ENCODE results near the gene WDR86. TPM values are rescaled to one million over a fixed set of nuclear protein-coding genes. Genes with fewer than 3 reads are reported as not detected.
A peak's percentile ranks its signal among the peaks of the same experiment; 100 is the strongest.

WDR86 gene
- total RNA-seq, 1 donor from 2014 or later = 19.4 TPM

DNA sequence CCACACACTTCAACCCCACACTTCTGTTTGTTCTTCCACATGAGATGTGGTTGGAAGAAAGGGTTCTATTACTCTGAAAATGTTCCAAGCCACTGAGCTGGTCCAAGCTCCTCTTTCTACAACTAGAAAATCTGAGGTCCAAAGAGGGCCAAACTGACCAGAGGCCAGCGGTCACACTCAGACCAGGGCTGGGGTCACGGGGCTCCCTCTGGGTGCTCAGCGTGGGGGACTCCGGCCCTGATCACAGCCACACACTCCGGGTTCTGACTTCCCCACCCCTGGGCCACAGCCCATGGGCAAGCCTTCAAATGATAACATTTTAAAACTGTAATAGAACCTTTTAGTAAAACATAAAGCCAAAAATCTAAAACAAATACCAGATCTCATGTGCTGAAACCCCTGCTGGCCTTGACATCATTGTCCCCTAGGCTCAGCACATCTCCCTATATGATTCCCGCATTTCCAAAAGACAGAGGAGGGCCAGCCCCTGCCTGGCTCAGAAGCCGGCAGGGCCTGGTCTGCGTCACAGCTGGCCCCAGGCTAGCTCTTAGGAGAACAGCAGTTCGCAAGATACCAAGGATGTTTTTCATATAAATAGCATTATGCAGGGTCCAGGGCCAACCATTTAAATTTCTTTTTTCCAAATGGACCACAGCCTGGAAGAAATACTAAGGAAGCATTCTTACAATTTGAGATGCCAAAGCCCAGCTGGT, 26.8 kb upstream of the WDR86 start:
- H3K4me1 ChIP-seq = peaks cover 53% of the 10 kb centered on the region
- intact Hi-C loops (cut with DNase I) = no loop called here
- H3K27ac ChIP-seq = peak overlapping the region; percentile 87
- H3K27me3 ChIP-seq = no peaks in the 10 kb centered on the region
- no peaks in the 10 kb centered on the region for H3K9me3 ChIP-seq
- no peaks in the 10 kb centered on the region for H3K36me3 ChIP-seq
- TF ChIP-seq, protein P1, sequence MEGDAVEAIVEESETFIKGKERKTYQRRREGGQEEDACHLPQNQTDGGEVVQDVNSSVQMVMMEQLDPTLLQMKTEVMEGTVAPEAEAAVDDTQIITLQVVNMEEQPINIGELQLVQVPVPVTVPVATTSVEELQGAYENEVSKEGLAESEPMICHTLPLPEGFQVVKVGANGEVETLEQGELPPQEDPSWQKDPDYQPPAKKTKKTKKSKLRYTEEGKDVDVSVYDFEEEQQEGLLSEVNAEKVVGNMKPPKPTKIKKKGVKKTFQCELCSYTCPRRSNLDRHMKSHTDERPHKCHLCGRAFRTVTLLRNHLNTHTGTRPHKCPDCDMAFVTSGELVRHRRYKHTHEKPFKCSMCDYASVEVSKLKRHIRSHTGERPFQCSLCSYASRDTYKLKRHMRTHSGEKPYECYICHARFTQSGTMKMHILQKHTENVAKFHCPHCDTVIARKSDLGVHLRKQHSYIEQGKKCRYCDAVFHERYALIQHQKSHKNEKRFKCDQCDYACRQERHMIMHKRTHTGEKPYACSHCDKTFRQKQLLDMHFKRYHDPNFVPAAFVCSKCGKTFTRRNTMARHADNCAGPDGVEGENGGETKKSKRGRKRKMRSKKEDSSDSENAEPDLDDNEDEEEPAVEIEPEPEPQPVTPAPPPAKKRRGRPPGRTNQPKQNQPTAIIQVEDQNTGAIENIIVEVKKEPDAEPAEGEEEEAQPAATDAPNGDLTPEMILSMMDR (IDR thresholded peaks at IDR 0.05) = no peak
- peak in 1 of 2 donors; percentile 55 for TF ChIP-seq POLR2AphosphoS5 (IDR thresholded peaks at IDR 0.05; ENCODE audit: insufficient read depth in 1 of 2, low read depth in 1 of 2)
- TF ChIP-seq POLR2A (IDR thresholded peaks at IDR 0.05) = no peak
- no peak overlapping the region for H3K4me3 ChIP-seq
- DNase-seq (ENCODE audit: extremely low spot score in 2 of 2) = no peak

DNA sequence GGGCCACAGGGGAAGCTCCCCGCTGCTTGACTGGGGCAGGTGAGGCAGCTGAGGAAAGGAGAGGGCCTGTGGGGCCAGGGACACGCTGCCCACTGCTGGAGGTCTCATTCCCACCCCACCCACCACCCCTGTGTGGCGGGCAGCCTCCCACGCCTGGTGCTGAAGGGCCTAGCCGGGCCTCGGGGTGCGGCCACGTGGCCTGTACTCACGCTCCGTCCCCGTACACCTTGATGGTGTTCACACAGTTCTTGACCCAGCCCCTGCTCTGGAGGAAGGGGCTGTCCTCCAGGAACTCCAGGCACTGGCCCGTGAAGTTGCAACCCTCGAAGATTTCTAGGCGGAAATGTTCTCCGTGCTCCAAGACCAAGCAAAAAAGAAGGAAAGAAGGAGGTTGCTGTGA, 26.1 kb upstream of the WDR86 start:
- H3K4me1 ChIP-seq = peaks cover 50% of the 10 kb centered on the region
- H3K27me3 ChIP-seq = no peaks in the 10 kb centered on the region
- H3K36me3 ChIP-seq = no peaks in the 10 kb centered on the region
- DNase-seq (ENCODE audit: extremely low spot score in 2 of 2) = no peak
- H3K9me3 ChIP-seq = no peaks in the 10 kb centered on the region
- H3K27ac ChIP-seq = peak overlapping the region; percentile 87
- H3K4me3 ChIP-seq = no peak overlapping the region
- intact Hi-C loops (cut with DNase I) = no loop called here
- TF ChIP-seq, protein P1 (IDR thresholded peaks at IDR 0.05) = no peak
- TF ChIP-seq POLR2AphosphoS5 (IDR thresholded peaks at IDR 0.05; ENCODE audit: insufficient read depth in 1 of 2, low read depth in 1 of 2) (no peak), POLR2A (IDR thresholded peaks at IDR 0.05) (no peak)

DNA sequence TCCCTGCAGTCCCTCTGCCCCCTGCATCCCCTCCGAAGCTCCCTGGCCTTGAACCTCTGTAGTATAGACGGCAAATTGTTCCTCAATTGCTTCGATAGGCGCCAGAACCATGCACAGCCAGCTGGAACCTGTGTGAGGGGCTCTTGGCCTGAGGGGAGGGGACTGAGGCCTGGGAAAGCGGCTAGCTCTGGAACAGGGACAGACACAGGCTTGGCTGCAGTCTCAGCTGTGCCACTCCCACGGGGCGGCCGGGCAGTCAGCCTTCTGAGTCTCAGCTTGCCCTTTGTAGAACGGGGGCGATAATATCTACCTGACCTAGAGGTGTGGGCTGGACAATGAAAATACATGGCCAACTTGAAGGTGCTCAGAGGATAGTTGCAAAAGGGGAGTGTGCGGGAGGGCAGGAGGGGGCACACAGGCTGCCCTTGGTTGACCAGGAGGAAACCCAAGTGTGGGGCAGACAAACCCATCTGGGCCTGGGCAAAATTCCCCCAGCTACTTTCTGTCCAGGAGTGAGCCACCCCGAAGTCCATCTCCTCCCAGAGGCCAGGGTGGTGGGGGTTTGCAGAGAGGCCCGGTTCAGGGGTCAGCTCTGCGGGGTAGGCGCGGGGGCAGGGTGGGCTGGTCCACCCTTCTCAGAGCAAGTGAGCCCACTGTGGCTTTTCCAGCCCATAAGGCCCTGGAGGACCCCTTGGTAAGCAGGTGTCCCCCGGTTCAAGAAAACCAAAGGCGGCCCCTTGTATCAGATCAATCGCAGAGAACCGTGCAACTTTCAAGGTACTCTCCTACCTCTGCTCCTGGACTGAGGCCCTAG, 25.5 kb upstream of the WDR86 start:
- Histone ChIP-seq H3K4me3 (no peak overlapping the region), H3K36me3 (no peaks in the 10 kb centered on the region), H3K4me1 (peaks cover 45% of the 10 kb centered on the region), H3K9me3 (no peaks in the 10 kb centered on the region), H3K27me3 (no peaks in the 10 kb centered on the region), H3K27ac (peak overlapping the region; percentile 87)
- TF ChIP-seq POLR2A (IDR thresholded peaks at IDR 0.05) (no peak), POLR2AphosphoS5 (IDR thresholded peaks at IDR 0.05; ENCODE audit: insufficient read depth in 1 of 2, low read depth in 1 of 2) (no peak)
- TF ChIP-seq, protein P1 (IDR thresholded peaks at IDR 0.05) = no peak
- DNase-seq (ENCODE audit: extremely low spot score in 2 of 2) = no peak
- intact Hi-C loops (cut with DNase I) = no loop called here

GRCh38 chr7:151434549-151434948, 24.7 kb upstream of the WDR86 start:
- DNase-seq (ENCODE audit: extremely low spot score in 2 of 2) = no peak
- Histone ChIP-seq H3K9me3 (no peaks in the 10 kb centered on the region), H3K27ac (no peak overlapping the region), H3K36me3 (no peaks in the 10 kb centered on the region), H3K4me3 (no peak overlapping the region), H3K4me1 (peaks cover 45% of the 10 kb centered on the region), H3K27me3 (no peaks in the 10 kb centered on the region)
- TF ChIP-seq POLR2AphosphoS5 (IDR thresholded peaks at IDR 0.05; ENCODE audit: insufficient read depth in 1 of 2, low read depth in 1 of 2) (no peak), POLR2A (IDR thresholded peaks at IDR 0.05) (no peak)
- TF ChIP-seq, protein P1 (IDR thresholded peaks at IDR 0.05) = no peak
- intact Hi-C loops (cut with DNase I) = no loop called here

Data from vagina (tissue), 2 donors.